Adrenal gland (tissue), 12 donors: ENCODE results near the gene HIPK1. TPM values are rescaled to one million over a fixed set of nuclear protein-coding genes. Genes with fewer than 3 reads are reported as not detected.

Experiments
- DNase-seq, 7 donors: peaks; one replicate each; pipeline ENCODE4 v3.0.0-alpha.2; 2019 to 2020
- H3K27ac ChIP-seq, 5 donors: fragments of 200-600 bp; sonication (generic) in 4 of 5; 1 replicate in 3 of 5; 2 replicates in 2 of 5; pipeline versions ENCODE4 v1.5.1 to v1.8.0; 2016 to 2020; ENCODE audit warnings: mild to moderate bottlenecking in 1 of 5
- H3K27me3 ChIP-seq: fragments of 200-600 bp; 2 replicates; pipeline ENCODE4 v1.8.0; 2021
- H3K36me3 ChIP-seq, 2 donors: fragments of 200-600 bp; replicated peaks in 1 of 2; 1 replicate in 1 of 2; 2 replicates in 1 of 2; pipeline versions ENCODE4 v1.5.1 to v1.8.0; 2018 to 2022
- H3K4me1 ChIP-seq, 2 donors: fragments of 200-600 bp; replicated peaks in 1 of 2; 1 replicate in 1 of 2; 2 replicates in 1 of 2; pipeline versions ENCODE4 v1.5.1 to v1.8.0; 2018 to 2021
- H3K4me3 ChIP-seq, 4 donors: fragments of 200-600 bp; sonication (generic) in 3 of 4; one replicate each; pipeline ENCODE4 v1.5.1; 2016 to 2018
- H3K9me3 ChIP-seq, 3 donors: fragments of 200-600 bp; sonication (generic) in 1 of 3; replicated peaks in 1 of 3; 1 replicate in 2 of 3; 2 replicates in 1 of 3; pipeline versions ENCODE4 v1.5.1 to v1.8.0; 2016 to 2021
- POLR2A ChIP-seq, 2 donors: fragments of 450-650 bp; IDR thresholded peaks; one replicate each; pipeline ENCODE4 v1.6.1; 2017; ENCODE audit warnings: antibody characterized with exemption in 2 of 2, mild to moderate bottlenecking in 2 of 2, moderate library complexity in 1 of 2
- WGBS, 4 donors: extraction: QIAGEN DNeasy Blood & Tissue Kit in 2 of 4; methylation state at CpG; one replicate each; pipeline versions ENCODE4 v1.1.5 to v1.1.7; 2013 to 2017; 5-methylcytosine and 5-hydroxymethylcytosine counted together
- intact Hi-C, 2 donors: fragments of 100-400 bp; cut with DNase I; formaldehyde crosslinking; loops; one replicate each; pipeline versions ENCODE4 v1.14.1 to v1.15.0; 2022 to 2023
- polyA plus RNA-seq, 3 donors: library from polyadenylated mRNA; stranded (reverse); fragments of 200-250 nt in 2 of 3; fragments of 350-450 nt in 1 of 3; fragmentation: Illumina TruSeq in 1 of 3; extraction: RNeasy Lipid Tissue Mini Kit (QIAGEN cat#74804) in 1 of 3; gene quantifications; one replicate each; pipeline ENCODE4 v1.2.3, GENCODE V29; 2013 to 2014
- total RNA-seq, 9 donors: library from RNA; depleted of rRNA in 4 of 9; stranded (reverse); fragments of >200 nt in 4 of 9; fragments of 120-200 nt in 1 of 9; fragmentation: NEBNext Ultra II Directional in 1 of 9; extraction: Animal tissue kit (Norgen Biotek cat#: 25700) in 1 of 9; gene quantifications; one replicate each; pipeline versions ENCODE4 v1.1.0 to v1.2.4, GENCODE V29; 2013 to 2023
- TF ChIP-seq, protein P1 (sequence below), 6 experiments: fragments of 450-650 bp in 4 of 6; fragments of 200-600 bp in 2 of 6; sonication (generic) in 1 of 6; IDR thresholded peaks; 1 replicate in 5 of 6; 2 replicates in 1 of 6; pipeline versions ENCODE4 v1.5.1 to v1.8.0; 2016 to 2021; ENCODE audit warnings: antibody characterized with exemption in 6 of 6, mild to moderate bottlenecking in 2 of 6, moderate library complexity in 1 of 6
- donor health status: healthy with polysubstance abuse.
- donor health status: Bipolar disorder and iron deficiency.
- donor health status: DM: yes; HTN: yes; CAD: no.
- donor health status: DM: no; HTN: no; CAD: no.
- donor health status: DM: no; HTN: no; CAD: no.
- donor health status: DM: yes; HTN: yes; CAD: no.

The HIPK1 gene
- total and polyA plus RNA-seq, 12 donors, result 13.0 to 102 (median 64.7) TPM

DNA sequence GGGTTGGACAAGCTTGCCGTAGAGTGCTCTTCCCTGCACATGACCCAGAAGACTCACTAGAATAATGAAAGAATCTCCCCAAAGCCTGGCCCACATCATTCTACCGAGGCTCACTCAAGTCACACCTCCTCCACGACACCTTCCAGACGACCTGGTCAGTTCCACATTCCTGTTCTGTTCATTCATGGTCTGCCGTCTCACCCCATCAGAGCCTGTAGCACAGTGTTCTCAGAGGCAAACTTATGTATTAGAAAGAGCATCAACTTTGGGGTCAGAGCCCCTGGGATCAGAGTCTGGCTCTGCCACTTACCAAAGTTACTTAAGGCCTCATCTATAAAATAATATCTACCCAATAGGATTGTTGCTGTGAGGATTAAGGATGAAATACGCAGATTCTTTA lies 57.7 kb downstream of the HIPK1 start:
- intact Hi-C loops, result loop anchor here in 1 of 2 donors (10.0 kb wide), 1 partner anchor 298 kb away; no protein-coding TSS in a partner anchor
- Histone ChIP-seq H3K4me3 (no peak overlapping the region), H3K36me3 (no peaks in the 10 kb centered on the region), H3K27ac (no peak overlapping the region), H3K4me1 (peaks cover 0 to 17% of the 10 kb centered on the region in 2 donors), H3K27me3 (no peaks in the 10 kb centered on the region), H3K9me3 (no peaks in the 10 kb centered on the region)
- TF ChIP-seq, protein P1, sequence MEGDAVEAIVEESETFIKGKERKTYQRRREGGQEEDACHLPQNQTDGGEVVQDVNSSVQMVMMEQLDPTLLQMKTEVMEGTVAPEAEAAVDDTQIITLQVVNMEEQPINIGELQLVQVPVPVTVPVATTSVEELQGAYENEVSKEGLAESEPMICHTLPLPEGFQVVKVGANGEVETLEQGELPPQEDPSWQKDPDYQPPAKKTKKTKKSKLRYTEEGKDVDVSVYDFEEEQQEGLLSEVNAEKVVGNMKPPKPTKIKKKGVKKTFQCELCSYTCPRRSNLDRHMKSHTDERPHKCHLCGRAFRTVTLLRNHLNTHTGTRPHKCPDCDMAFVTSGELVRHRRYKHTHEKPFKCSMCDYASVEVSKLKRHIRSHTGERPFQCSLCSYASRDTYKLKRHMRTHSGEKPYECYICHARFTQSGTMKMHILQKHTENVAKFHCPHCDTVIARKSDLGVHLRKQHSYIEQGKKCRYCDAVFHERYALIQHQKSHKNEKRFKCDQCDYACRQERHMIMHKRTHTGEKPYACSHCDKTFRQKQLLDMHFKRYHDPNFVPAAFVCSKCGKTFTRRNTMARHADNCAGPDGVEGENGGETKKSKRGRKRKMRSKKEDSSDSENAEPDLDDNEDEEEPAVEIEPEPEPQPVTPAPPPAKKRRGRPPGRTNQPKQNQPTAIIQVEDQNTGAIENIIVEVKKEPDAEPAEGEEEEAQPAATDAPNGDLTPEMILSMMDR (IDR thresholded peaks at IDR 0.05), result no peak
- no peak for TF ChIP-seq POLR2A (IDR thresholded peaks at IDR 0.05)
- WGBS, 4 donors, result 77 to 93% (median 84%) methylated on average over 6 of the region's 6 CpGs
- DNase-seq, result no peak

DNA sequence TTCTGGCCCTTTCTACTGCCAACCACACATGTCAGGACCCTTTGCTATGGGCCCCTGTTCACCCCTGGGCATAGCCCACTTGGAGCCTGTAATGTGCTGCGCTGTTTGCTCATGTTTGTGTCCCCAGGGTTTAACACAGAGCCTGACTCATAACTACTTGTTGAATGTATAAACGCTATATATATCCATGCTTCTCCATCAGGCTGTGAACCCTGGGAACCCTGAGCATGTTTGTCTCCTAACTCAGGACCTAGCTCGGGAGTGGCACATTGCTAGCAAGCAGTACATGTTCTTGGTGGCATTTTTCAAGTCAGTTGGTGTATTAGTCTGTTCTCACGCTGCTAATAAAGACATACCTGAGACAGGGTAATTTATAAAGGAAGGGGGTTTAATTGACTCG lies 58.1 kb downstream of the HIPK1 start:
- Histone ChIP-seq H3K27ac (no peak overlapping the region), H3K36me3 (no peaks in the 10 kb centered on the region), H3K4me1 (peaks cover 0 to 14% of the 10 kb centered on the region in 2 donors), H3K4me3 (no peak overlapping the region), H3K9me3 (no peaks in the 10 kb centered on the region), H3K27me3 (no peaks in the 10 kb centered on the region)
- TF ChIP-seq POLR2A (IDR thresholded peaks at IDR 0.05), result no peak
- TF ChIP-seq, protein P1 (IDR thresholded peaks at IDR 0.05), result no peak
- no peak for DNase-seq
- intact Hi-C loops, result loop anchor here in 1 of 2 donors (10.0 kb wide), 1 partner anchor 298 kb away; no protein-coding TSS in a partner anchor
- 70 to 95% (median 78%) methylated on average over 5 of the region's 5 CpGs for WGBS, 4 donors

DNA sequence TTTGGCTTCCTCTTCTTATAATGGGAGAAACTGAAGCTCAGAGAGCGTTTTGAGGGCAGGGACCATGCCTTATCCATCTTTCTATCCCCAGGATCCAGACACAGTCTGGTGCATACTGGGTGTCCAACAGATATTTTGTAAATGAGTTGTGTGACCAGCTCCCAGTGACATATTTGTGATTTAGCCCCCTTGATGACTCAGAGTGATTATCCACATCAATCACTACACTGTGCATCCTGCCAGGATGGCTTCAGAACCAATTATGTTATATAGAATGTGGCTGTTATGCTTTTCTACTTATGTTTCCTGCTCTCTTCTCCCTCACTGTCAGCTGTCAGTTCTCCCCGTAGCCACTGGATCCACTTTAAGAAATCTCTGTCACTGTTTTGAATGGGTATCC lies 61.4 kb downstream of the HIPK1 start:
- WGBS, 4 donors, result 58 to 85% (median 63%) methylated on average over 2 of the region's 2 CpGs
- no peaks in the 10 kb centered on the region for H3K36me3 ChIP-seq
- no peaks in the 10 kb centered on the region for H3K4me1 ChIP-seq
- intact Hi-C loops, result no loop called here
- no peak overlapping the region for H3K27ac ChIP-seq
- H3K4me3 ChIP-seq, result no peak overlapping the region
- no peaks in the 10 kb centered on the region for H3K27me3 ChIP-seq
- TF ChIP-seq POLR2A (IDR thresholded peaks at IDR 0.05), result no peak
- TF ChIP-seq, protein P1 (IDR thresholded peaks at IDR 0.05), result no peak
- peaks cover 0 to 5% (median 0%) of the 10 kb centered on the region in 3 donors for H3K9me3 ChIP-seq
- DNase-seq, result no peak

DNA sequence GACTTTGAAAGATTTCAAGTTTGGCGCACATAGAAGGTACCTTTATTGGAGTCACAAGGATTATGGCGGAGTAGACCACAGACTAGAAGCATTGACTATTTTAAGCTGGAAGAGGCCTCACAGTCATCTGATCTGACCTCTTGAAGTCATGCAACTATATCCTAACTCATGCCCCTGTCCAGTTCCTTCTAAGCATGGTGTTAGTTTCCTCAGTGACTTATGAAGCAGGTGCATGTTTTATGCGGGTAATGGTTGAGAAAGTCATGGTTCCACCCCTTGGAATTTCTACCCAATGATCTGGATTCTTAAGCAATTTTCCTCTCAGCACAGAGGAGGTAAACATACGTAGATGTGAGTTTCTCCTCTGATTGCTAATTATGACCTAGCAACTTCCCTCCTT lies 61.8 kb downstream of the HIPK1 start:
- Histone ChIP-seq H3K4me3 (no peak overlapping the region), H3K9me3 (peaks cover 0 to 5% (median 0%) of the 10 kb centered on the region in 3 donors), H3K4me1 (no peaks in the 10 kb centered on the region), H3K27ac (no peak overlapping the region), H3K27me3 (no peaks in the 10 kb centered on the region), H3K36me3 (no peaks in the 10 kb centered on the region)
- no peak for DNase-seq
- intact Hi-C loops, result no loop called here
- TF ChIP-seq POLR2A (IDR thresholded peaks at IDR 0.05), result no peak
- TF ChIP-seq, protein P1 (IDR thresholded peaks at IDR 0.05), result no peak
- WGBS, 4 donors, result 78 to 90% (median 84%) methylated on average over 4 of the region's 4 CpGs
